LNCaP clone FGC (cell line): ENCODE results near the gene GPRC5B.

ENCODE experiments used
- DNase-seq: peaks from one replicate; pipeline ENCODE4 v3.0.0-alpha.2; 2011; ENCODE audit warnings: low read depth
- H3K4me3 ChIP-seq: 2 replicates; pipeline ENCODE4 v1.5.1; 2011; ENCODE audit warnings: mild to moderate bottlenecking, low read depth, low read length, control low read depth
- TF ChIP-seq, protein P1 (sequence below): IDR thresholded peaks from 2 replicates; pipeline ENCODE4 v1.5.1; 2012; ENCODE audit warnings: mild to moderate bottlenecking; ENCODE audit not compliant: control insufficient read depth, insufficient read depth; ENCODE audit errors: extremely low read depth

The GPRC5B gene

GRCh38 chr16:19919142-19919541 is 34.5 kb upstream of the GPRC5B start:
- TF ChIP-seq, protein P1, sequence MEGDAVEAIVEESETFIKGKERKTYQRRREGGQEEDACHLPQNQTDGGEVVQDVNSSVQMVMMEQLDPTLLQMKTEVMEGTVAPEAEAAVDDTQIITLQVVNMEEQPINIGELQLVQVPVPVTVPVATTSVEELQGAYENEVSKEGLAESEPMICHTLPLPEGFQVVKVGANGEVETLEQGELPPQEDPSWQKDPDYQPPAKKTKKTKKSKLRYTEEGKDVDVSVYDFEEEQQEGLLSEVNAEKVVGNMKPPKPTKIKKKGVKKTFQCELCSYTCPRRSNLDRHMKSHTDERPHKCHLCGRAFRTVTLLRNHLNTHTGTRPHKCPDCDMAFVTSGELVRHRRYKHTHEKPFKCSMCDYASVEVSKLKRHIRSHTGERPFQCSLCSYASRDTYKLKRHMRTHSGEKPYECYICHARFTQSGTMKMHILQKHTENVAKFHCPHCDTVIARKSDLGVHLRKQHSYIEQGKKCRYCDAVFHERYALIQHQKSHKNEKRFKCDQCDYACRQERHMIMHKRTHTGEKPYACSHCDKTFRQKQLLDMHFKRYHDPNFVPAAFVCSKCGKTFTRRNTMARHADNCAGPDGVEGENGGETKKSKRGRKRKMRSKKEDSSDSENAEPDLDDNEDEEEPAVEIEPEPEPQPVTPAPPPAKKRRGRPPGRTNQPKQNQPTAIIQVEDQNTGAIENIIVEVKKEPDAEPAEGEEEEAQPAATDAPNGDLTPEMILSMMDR: no peak
- DNase-seq: no peak
- H3K4me3 ChIP-seq: no peak overlapping the region

DNA sequence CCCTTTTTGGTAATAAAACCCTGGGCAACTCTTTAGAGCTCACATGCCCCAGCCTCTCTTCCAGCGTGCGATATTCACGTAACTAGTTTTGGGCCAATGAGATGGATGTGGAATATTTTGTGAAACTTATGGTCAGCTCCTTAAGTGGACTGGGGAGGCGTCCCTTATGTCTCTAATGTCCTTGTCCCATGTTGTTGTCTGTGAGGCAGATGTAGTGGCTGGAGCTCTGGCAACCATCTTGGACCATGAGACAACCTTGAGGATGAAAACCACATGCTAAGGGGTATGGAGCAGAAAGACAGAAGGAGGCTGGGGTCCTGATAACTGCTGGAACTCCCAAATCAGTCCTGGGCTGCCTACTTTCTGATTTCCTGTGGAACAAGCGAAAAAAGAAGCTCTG is 31.4 kb upstream of the GPRC5B start:
- no peak for DNase-seq
- no peak overlapping the region for H3K4me3 ChIP-seq
- TF ChIP-seq, protein P1: no peak

- DNase-seq: no peak
- TF ChIP-seq, protein P1: no peak
Observed at GRCh38 chr16:19914877-19915276, 30.2 kb upstream of the GPRC5B start.

DNA sequence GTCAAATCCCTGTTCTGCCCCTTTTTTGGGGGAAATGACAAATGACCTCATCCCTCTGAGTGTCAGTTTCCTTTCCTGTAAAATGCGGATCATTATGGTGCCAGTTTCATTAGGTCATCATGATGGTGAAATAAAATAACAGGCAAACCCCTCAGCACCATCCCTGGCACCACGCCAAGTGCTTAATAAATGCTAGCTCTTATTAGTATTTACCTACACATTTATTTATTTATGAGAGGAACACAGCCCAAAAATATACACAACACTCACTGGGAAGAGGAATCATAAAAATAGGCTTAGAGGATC is 28.6 kb upstream of the GPRC5B start:
- no peak for DNase-seq
- no peak overlapping the region for H3K4me3 ChIP-seq
- TF ChIP-seq, protein P1: no peak

More at GRCh38 chr16:19914877-19915276, 30.2 kb upstream of the GPRC5B start:
- no peak overlapping the region for H3K4me3 ChIP-seq

DNA sequence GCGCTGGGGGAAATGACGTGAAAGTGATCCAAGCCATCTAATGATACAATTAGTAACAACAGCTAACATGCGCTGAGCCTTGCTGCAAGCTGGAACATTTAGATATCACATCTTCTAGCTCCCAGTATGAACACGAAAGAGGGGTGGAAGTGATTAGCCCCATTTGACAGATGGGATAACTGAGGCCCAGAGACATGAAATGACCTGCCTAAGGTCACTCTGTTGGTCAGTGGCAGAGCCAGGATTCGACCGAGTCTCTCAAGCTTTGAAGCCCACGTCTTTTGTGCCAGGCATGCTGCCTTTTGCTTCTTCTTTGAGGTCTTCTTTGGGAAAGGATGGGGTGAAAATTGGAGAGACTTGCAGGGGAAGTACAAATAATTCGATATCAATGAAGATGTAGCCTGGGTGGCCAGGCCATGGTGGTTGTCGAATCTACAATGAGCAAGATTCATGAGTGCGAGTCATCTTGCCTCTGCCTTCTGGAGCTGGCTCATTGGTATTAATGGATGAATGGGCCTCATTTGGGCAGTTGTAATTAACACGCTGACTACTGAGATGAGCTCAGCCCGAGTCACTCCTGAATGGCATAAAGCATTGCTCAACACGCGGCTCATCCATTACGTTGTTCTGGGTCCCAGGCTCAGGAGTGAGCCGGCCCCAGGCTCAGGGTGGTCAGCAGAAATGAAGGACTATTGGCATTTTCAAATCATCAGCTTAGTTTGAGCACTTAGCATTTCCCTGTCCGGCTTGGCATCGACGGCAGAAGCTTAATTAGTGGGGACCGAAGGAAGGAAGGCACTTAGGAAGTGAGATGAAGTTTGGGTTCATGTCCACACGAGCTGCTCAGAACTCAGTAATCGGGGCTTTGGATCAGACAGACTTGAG is 28.0 kb upstream of the GPRC5B start:
- H3K4me3 ChIP-seq: no peak overlapping the region
- TF ChIP-seq, protein P1: no peak
- DNase-seq: no peak

DNA sequence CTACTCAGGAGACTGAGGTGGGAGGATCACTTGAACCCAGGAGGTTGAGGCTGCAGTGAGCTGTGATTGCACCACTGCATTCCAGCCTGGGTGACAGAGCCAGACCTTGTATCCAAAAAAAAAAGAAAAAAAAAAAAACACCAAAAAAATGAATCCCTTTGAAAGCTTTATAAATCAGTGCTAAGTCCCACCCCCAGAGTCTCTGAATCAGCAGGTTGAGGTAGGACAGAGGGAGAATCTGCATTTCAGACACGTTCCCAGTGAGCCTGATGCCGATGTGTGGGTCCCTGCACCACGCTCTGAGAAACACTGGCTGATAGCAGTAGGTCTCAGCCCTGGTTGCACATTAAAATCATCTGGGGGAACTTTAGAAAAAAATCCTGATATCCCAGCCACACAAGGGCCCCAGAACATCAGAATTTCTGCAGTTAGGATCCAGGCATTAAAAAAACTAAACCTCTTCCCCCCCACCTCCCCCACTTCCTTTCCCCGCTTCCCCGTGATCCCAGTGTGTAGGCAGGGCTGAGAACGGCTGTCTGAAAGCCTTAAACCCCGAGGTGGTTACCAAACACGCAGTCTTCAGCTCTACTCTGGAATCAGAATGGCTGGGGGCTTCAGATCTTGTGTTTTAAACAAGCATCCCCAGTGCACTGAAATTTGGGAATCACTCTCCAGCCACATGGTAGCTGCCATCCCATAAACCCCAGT is 27.3 kb upstream of the GPRC5B start:
- no peak overlapping the region for H3K4me3 ChIP-seq
- no peak for DNase-seq
- TF ChIP-seq, protein P1: no peak
